Panc1 (cell line): ENCODE measurements around the gene CDH23. TPM values are rescaled to one million over a fixed set of nuclear protein-coding genes. Genes with fewer than 3 reads are reported as not detected.

ENCODE experiments used
- ATAC-seq: fragments of 200-7000 bp; cut with Tn5 transposase; 2 replicates; pipeline ENCODE4 v1.9.1; 2020; ENCODE audit warnings: mild to moderate bottlenecking, moderate library complexity
- BruUV-seq: library from RNA; stranded (reverse); fragments of 400-500 nt; replicated peaks from 2 replicates; lab custom pipeline; 2021; lab: Mats Ljungman, UMichigan
- CTCF ChIA-PET: fragments of 300-600 bp; sonication (Branson Sonifier 250); formaldehyde crosslinking; loops from one replicate; lab custom pipeline; 2022; ENCODE audit warnings: antibody characterized with exemption; lab: Charles Lee
- POLR2A ChIA-PET: fragments of 300-600 bp; sonication (Branson Sonifier 250); formaldehyde crosslinking; loops from one replicate; lab custom pipeline; 2022; ENCODE audit warnings: antibody characterized with exemption; lab: Charles Lee
- DNase-seq: peaks from one replicate; pipeline ENCODE4 v3.0.0-alpha.2; 2010; ENCODE audit warnings: low read depth, low spot score
- H3K27ac ChIP-seq: 2 replicates; pipeline ENCODE4 v1.5.1; 2011; ENCODE audit warnings: mild to moderate bottlenecking, low read length, inconsistent platforms
- H3K27me3 ChIP-seq: fragments of 200-500 bp; sonication (Bioruptor generic); 2 replicates; pipeline ENCODE4 v1.6.0; 2014; ENCODE audit warnings: low read length, inconsistent platforms; ENCODE audit not compliant: control insufficient read depth, insufficient read depth
- H3K36me3 ChIP-seq: fragments of 200-500 bp; sonication (Bioruptor generic); 2 replicates; pipeline ENCODE4 v1.5.1; 2014; ENCODE audit warnings: inconsistent platforms, mild to moderate bottlenecking, low read length, moderate library complexity; ENCODE audit not compliant: control insufficient read depth, insufficient read depth
- H3K4me1 ChIP-seq: 2 replicates; pipeline ENCODE4 v1.5.1; 2011; ENCODE audit warnings: inconsistent platforms, mild to moderate bottlenecking, low read length, moderate library complexity; ENCODE audit not compliant: control insufficient read depth, insufficient read depth
- H3K4me3 ChIP-seq, 2 experiments: 2 replicates each; pipeline ENCODE4 v1.5.1; 2011 to 2012; ENCODE audit warnings: low read depth in 2 of 2, low read length in 2 of 2, mild to moderate bottlenecking in 2 of 2, inconsistent platforms in 1 of 2, moderate library complexity in 1 of 2
- H3K9me3 ChIP-seq: fragments of 200-500 bp; sonication (Bioruptor generic); 2 replicates; pipeline ENCODE4 v1.5.1; 2014; ENCODE audit warnings: low read depth, mild to moderate bottlenecking, inconsistent platforms, low read length, moderate library complexity; ENCODE audit not compliant: control insufficient read depth, insufficient read depth
- CTCF ChIP-seq: fragments of 450-650 bp; IDR thresholded peaks from 2 replicates; pipeline ENCODE4 v1.5.1; 2017; ENCODE audit warnings: mild to moderate bottlenecking
- POLR2AphosphoS5 ChIP-seq: IDR thresholded peaks from 2 replicates; pipeline ENCODE4 v1.6.1; 2012; ENCODE audit warnings: mild to moderate bottlenecking, low read depth, low read length, moderate library complexity
- REST ChIP-seq, 2 experiments: IDR thresholded peaks; 2 replicates each; pipeline ENCODE4 v1.6.1; 2011 to 2012; ENCODE audit warnings: low read depth in 2 of 2, control low read depth in 1 of 2, low read length in 1 of 2, mild to moderate bottlenecking in 1 of 2, moderate library complexity in 1 of 2; ENCODE audit not compliant: insufficient read depth in 1 of 2
- SIN3A ChIP-seq: IDR thresholded peaks from 2 replicates; pipeline ENCODE4 v1.6.1; 2012; ENCODE audit warnings: low read depth, mild to moderate bottlenecking, low read length, moderate library complexity, borderline replicate concordance; ENCODE audit not compliant: insufficient read depth
- TCF7L2 ChIP-seq: IDR thresholded peaks from 2 replicates; pipeline ENCODE4 v1.6.1; 2011; ENCODE audit warnings: mild to moderate bottlenecking, low read depth, low read length, inconsistent platforms
- in situ Hi-C: cut with HindIII; loops from 2 replicates; pipeline ENCODE4 v1.10.0; 2016; ENCODE audit warnings: low sequenced_read_pairs, low pct_unique_long_range_greater_than_20kb
- intact Hi-C: fragments of 100-400 bp; cut with micrococcal nuclease; formaldehyde crosslinking; loops from one replicate; pipeline ENCODE4 v1.10.0; 2022; ENCODE audit not compliant: unreplicated experiment
- total RNA-seq: library from RNA; stranded (reverse); gene quantifications from one replicate; pipeline ENCODE4 v1.2.1, GENCODE V29; 2021; ENCODE audit not compliant: unreplicated experiment

CDH23 gene
- total RNA-seq, 1 experiment from 2014 or later, result 2.7 TPM

DNA sequence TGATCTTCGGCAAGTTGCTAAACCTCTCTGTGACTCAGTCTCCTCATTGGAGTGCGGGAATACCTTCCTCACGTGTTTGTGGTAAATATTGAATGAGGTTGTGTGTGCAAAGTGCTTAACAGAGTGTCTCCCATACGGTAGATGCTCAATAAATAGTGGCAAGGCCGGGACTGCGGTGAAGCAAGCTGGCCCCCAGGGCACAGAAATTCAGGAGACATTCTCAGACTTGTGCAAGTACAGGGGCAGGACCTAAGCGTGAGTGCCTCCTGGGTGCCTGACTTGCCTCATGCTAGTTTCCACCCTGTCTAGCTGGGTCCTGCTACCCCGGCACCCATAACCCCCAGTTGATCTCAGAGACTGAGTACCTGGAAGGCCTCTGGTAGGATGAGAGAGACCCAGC, 97.8 kb downstream of the CDH23 start:
- no peak for ATAC-seq
- no peaks in the 10 kb centered on the region for H3K9me3 ChIP-seq
- no peak overlapping the region for H3K27ac ChIP-seq
- BruUV-seq, result no TSS peak
- POLR2A ChIA-PET, result no interaction called here
- CTCF ChIA-PET, result interaction anchor here (0.6 kb wide), 1 partner anchor 196 kb away, joined by 3 read pairs; no protein-coding TSS in a partner anchor
- DNase-seq, result no peak
- intact Hi-C loops (no loop called here), in situ Hi-C loops (no loop called here)
- TF ChIP-seq TCF7L2 (no peak), REST (IDR thresholded peaks at IDR 0.05; ENCODE audit: insufficient read depth in 1 of 2, low read depth in 2 of 2, low read length in 1 of 2) (no peak), CTCF (no peak), POLR2AphosphoS5 (no peak), SIN3A (no peak)
- no peaks in the 10 kb centered on the region for H3K4me1 ChIP-seq
- H3K4me3 ChIP-seq, result no peak overlapping the region
- H3K36me3 ChIP-seq, result no peaks in the 10 kb centered on the region
- peaks cover 7% of the 10 kb centered on the region for H3K27me3 ChIP-seq

DNA sequence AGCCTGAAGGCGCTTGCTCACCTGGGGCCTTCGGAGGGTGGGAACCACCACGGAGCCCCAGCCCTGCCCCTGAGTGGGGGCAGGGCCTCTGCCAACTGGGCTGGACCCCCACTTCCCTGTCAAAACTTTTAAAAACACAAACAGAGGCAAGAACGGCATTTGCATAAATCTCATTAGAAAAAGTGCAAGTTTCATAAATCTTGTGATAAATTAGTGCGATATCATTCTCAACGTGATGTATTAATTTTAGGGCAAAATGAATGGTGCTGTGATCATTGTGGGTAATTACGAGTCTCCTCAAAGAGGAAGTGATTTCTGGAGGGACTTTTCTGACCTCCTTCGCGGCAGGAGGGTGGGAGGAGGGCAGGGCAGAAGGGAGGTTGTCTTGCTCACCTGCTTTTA, 98.3 kb downstream of the CDH23 start:
- in situ Hi-C loops, result no loop called here
- H3K27ac ChIP-seq, result no peak overlapping the region
- POLR2A ChIA-PET, result no interaction called here

More for the DNA sequence above, 98.3 kb downstream of the CDH23 start:
- H3K4me1 ChIP-seq, result no peaks in the 10 kb centered on the region
- BruUV-seq, result no TSS peak
- H3K9me3 ChIP-seq, result no peaks in the 10 kb centered on the region
- H3K36me3 ChIP-seq, result no peaks in the 10 kb centered on the region
- TF ChIP-seq CTCF (no peak), POLR2AphosphoS5 (no peak), SIN3A (no peak), TCF7L2 (no peak), REST (IDR thresholded peaks at IDR 0.05; ENCODE audit: insufficient read depth in 1 of 2, low read depth in 2 of 2, low read length in 1 of 2) (no peak)
- H3K4me3 ChIP-seq, result no peak overlapping the region
- H3K27me3 ChIP-seq, result peaks cover 7% of the 10 kb centered on the region
- intact Hi-C loops, result no loop called here
- DNase-seq, result no peak
- CTCF ChIA-PET, result no interaction called here
- ATAC-seq, result no peak
